GM18861 (cell line): Measurements from ENCODE around the gene VPS26B.
"Not testable (repeated sequence)": the region's sequence is repeated elsewhere in the genome, so short reads cannot be mapped to it uniquely, and the experiment has no call there.

Experiments
- ATAC-seq: cut with Tn5 transposase; IDR thresholded peaks from one replicate; pipeline ENCODE4 v1.9.1; 2021; ENCODE audit not compliant: unreplicated experiment

VPS26B gene

DNA sequence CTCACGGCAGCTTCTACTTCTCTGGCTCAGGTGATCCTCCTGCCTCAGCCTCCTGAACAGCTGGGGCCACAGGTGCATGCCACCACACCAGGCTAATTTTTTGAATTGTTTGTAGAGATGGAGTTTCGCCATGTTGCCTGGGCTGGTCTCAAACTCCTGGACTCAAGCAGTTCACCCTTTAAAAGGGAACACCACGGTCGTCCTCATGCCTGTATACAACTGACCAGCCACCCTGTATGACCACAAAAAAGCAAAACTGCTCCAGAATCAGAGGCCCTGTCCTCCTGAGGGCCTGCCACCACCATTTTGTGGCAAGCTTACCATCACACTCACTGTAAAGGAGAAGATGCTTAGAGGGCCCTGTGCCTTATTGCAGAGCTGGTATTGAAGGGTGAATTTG is 53.9 kb downstream of the VPS26B start:
- no peak for ATAC-seq

DNA sequence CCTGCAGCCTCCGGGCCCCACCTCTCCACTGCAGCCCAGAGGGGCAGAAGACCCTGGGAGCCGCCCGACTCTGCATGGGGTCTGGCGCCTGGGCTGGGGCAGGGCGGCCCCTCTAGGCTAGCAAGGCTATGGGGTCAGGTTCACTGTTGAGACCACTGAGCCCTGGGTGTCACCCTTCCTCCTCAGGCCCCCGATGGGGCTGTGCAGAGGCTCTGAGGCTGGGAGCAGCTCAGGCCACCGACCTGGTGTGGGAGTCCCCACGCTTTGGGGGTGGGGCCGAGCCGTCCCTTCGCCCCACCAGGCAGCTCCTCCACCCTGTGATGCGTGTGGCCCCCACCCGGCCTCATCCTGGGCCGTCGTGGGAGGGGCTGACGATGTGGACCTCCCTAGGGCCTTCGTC is 57.2 kb downstream of the VPS26B start:
- not testable (repeated sequence) for ATAC-seq

DNA sequence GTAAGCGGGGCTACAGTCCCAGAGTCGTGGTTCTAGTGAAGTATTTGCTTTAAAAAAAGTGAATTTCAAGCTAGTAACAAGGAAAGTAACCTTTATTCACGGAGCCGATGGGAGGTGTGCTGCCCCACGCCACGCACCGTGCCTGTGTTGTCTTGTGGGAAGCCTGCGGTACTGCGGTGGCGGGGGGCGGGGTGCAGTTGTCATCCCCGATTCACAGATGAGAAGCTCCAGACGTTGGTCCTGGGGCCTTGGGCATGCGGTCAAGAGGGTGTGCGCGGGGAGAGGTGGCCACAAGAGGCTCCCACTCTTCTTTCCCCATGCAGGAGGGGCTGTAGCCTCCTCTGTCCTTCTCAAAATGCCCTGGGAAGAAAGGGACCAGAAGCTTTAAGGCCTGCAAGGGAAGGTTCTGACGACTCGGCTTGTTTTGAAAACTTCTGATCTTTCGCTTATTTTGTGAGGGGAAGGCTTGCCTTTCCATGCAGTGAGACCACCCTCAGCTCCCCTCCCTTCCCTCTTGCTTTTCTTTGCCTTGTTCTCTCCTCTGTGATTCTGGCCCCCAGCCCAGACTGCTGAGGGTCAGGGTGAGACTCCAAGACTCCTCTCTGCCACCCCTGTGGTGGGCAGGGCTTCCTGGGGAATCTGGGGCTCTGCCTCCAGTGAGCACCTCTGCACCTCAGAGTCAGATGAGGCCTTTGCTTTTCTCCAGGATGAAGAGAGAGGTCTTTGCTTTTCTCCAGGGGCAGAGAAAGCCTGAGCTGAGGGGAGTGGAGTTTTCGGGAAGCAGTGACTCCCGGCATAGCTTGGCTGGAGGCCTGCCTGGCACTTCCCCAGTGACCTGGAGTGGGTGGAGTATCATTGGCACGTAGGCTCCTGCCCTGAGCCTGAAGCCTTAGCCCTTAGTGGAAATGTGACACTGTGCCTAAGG is 57.9 kb downstream of the VPS26B start:
- no peak for ATAC-seq

DNA sequence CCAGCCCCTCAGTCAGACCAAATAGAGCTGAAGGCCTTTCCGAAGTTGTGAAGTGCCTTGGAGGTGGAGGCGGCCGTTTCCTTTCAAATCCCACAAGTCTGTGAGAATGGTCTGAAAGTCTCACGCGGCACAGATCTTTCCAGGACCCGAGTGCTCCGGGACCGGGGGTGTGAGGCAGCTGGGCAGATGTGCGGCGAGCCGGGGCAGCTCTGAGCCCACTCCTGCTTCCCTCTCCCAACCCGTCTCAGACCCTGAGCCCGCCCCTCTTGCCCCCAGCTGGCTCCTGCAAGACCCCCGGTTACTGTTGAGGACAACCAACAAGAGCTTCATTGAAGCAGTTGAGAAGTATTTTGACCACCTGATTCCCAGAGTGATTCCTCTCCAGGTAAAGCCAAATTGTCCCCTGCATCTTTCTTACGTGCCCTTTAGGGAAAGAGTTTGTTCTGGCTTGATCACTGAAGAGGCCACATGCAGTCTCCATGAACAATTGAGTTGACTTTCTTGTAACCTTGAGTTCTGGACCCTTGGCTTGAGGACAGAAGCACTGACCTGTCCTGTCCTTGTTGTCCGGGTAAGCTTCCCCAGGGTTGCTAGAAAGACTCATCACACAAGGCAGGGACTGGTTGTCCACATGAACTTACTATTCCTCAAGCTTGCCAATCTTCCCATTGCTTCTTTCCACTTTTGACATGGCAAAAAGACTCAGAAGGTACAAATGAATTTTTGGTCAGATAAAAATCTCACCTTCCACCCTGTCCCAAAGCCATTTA is 59.2 kb downstream of the VPS26B start:
- no peak for ATAC-seq

DNA sequence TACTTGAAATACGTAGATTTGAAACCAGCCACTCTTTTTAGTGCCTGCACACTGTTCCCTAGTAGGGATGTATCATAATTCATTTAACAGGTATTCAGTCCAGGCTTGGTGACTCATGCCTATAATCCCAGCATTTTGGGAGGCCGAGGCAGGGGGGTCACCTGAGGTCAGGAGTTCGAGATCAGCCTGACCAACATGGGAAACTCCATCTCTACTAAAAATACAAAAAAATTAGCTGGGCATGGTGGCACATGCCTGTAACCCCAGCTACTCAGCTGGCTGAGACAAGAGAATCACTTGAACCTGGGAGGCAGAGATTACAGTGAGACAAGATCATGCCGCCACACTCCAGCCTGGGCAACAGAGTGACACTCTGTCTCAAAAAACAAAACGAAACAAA is 59.9 kb downstream of the VPS26B start:
- not testable (repeated sequence) for ATAC-seq

DNA sequence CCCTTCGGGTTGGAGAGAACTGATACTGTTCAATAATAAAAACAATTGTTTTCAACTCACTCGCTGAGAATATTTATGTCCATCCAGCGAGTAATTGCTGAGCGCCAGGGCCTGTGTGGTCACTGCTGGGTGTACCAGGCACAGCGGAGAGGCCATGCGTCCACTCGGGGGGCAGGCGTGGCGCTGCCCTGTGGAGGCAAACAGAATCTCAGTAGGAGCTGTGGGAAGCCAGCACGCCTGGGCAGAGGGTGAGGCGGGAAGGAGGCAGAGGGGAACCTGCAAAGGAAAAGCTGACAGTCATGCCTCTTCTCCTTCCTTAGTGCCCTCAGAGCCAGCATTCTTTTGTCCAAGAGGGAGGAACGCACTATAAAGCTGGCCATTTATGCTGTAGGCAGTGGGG is 63.1 kb downstream of the VPS26B start:
- ATAC-seq, result no peak

DNA sequence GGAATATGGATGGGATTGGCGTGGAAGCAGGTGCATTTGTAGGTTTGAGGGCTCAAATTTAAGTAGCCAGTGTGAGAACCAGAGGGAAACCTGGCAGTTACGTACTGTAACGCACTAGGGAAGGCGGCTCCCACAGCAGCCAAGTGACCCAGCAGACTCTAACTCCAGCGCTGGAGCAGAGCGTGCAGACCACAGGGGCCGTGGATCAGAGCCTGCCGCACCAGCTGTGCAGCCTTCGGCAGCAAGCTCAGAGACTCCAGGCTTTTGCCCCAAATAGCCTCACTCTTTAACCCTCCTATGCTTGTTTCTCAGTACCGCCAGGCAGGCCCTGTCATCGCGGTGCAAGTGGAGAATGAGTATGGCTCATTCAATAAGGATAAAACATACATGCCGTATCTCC is 64.0 kb downstream of the VPS26B start:
- no peak for ATAC-seq

DNA sequence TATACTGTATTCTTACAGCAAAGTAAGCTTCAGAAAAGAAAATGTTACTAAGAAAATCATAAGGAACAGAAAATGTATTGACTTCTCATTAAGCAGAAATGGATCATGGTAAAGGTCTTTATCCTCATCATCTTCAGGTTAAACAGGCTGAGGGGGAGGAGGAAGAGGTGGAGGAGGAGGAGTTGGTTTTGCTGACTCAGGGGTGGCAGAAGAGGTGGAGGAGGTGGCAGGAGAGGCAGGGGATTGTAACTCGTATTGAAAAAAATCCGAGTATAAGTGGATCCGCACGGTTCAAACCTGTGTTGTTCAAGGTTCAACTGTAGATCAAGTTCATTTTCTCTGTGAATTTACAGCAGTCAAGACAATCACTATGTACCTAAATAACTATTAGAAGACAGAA is 64.7 kb downstream of the VPS26B start:
- no peak for ATAC-seq

DNA sequence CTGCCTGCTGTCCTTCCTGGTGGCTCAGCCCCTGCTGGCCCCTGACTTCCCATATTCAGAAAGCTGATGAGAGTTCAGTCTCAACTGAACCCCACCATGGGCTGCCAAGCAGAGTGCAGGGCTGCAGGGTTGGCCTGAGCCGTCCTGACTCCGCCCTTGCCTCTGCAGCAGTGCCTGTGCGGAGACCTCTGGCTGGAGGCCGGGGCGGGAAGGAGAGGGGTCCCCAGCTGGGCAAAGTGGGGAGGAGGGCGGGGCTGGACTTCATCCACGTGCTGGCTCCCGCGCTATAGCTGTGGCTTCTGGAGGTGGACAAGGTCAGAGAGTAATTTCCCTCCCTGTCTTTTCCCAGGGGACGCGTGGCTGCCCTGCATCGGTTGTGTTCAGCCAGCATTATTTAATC is 65.3 kb downstream of the VPS26B start:
- no peak for ATAC-seq

DNA sequence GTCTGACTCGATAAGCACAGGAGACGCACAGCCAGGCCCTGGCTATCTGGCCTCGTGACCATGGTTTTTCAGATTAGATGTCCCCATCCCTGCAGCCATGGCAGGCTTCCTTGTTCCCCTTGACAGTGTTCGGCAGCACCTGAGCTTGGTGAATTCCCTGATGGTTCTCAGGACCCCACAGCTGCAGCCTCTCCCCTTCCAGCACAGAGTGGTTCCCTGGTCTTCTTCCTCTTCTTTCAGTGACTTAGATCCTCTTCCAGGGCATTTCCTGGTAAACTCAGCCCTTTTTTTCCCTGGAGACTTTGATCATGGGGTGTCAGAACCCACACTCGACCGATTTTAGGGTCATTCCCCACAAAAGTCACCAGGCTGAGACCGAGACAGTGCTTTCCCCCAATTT is 66.2 kb downstream of the VPS26B start:
- no peak for ATAC-seq

DNA sequence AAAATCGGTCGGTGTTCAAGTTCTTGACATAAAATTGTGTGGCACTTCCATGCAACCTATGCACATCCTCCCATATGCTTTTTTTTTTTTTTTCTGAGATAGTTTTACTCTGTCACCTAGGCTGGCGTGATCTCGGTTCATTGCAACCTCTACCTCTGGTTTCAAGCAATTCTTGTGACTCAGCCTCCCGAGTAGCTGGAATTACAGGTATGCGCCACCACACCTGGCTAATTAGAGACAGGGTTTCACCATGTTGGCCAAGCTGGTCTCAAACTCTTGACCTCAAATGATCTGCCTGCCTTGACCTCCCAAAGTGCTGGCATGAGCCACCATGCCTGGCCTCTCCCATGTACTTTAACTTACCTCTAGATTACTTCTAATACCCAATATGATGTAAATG is 66.7 kb downstream of the VPS26B start:
- no peak for ATAC-seq

DNA sequence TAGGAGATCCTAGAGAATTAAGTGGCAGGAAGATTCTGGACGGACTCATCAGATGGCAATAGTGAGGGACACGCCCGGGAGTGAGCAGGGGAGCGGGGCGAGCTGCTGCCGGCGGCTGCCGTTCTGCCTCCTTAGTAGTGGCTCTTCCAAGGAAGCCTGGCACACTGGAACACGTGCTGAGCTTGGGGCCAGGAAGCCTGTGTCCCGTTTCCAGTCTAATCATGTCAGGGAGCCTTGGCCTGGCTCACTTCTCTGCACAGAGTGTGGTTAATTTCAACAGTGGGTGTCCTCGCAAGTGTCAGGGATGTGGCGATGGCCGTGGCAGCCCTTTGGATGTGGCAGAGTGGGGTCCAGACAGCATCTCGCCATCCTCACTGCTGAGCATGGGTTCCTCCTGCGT is 68.2 kb downstream of the VPS26B start:
- ATAC-seq, result no peak

DNA sequence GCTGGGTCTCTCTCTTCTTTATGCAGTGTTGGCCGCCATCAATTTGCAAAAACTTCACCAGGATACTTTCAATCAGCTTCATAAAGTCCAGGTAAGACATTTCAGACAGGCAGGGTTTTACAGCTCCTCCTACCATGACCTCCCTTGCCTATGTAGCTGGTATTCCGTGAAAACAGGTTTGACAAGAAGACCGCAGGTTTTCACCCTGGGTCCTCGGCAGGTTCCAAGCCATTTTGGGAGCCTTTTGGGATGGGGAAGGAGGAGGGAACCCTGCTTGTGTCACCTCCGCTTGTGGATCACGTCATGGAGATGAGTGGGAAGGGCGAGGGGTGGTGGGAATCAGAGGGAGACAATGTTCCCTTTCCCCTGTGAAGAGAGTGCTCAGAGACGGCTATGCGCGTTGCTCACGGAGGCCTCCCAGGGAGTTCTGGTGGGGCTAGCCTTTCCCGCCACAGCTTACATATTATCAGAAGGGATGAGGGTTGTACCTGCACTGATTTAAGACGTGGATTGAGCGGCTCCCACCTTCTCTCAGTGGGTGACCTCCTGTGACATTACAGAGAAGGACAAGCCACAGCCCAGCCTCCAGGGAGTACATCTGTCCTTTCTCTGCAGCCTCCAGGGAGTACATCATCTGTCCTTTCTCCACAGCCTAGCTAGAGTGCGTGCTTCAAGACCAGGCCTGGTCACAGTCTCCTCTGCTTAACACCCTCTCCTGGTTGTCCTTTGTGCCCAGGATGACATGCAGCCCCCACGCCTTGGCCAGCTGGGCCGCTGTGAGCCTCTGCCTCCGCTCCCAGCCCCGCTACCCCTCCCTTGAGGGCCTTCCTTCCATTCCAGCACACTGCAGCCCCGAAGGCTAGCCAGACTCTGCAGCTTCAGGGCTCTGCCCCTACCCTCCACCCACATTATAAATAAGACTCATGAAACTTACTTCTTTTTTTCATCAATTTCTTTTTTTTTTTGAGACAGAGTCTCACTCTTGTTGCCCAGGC is 68.9 kb downstream of the VPS26B start:
- ATAC-seq, result no peak

DNA sequence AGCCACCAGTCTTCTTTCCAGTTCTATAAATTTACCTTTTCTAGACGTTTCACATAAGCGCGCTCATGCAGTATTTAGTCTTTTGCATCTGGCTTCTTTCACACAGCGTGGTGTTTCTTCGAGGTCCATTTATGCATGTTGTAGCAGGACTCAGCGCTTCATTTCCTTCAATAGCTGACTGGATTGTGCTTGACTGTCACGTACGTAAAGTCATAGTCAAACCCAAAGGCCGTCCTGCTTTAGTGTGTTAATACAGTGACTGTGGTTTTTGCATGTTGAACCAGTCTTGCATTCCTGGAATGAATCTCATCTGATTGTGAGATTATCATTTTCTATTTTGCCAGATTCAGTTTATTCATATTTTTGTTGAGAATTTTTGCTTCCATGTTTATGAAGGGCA is 70.2 kb downstream of the VPS26B start:
- no peak for ATAC-seq
